Memory B cell (primary cell): ENCODE results near the gene PCDHGA12.
"Not testable (repeated sequence)": the region's sequence is repeated elsewhere in the genome, so short reads cannot be mapped to it uniquely, and the experiment has no call there.

ENCODE experiments used
- ATAC-seq: fragments of 150-1000 bp; cut with Tn5 transposase; 2 replicates; pipeline ENCODE4 v1.10.0; 2021; ENCODE audit warnings: low read depth, mild to moderate bottlenecking, moderate library complexity
- DNase-seq, 2 donors: peaks; one replicate each; pipeline ENCODE4 v3.0.0; 2022; ENCODE audit warnings: low spot score in 2 of 2
- H3K27ac Mint-ChIP-seq: one replicate; pipeline ENCODE4 v1.8.0; 2022; ENCODE audit warnings: mild to moderate bottlenecking, moderate library complexity, mixed read lengths
- H3K27me3 Mint-ChIP-seq: one replicate; pipeline ENCODE4 v1.8.0; 2022; ENCODE audit warnings: mixed read lengths
- H3K36me3 Mint-ChIP-seq: one replicate; pipeline ENCODE4 v1.8.0; 2022; ENCODE audit warnings: mild to moderate bottlenecking, mixed read lengths
- H3K4me1 Mint-ChIP-seq: one replicate; pipeline ENCODE4 v1.8.0; 2022; ENCODE audit warnings: mixed read lengths
- H3K4me3 Mint-ChIP-seq: one replicate; pipeline ENCODE4 v1.8.0; 2022; ENCODE audit warnings: mild to moderate bottlenecking, moderate library complexity, mixed read lengths
- H3K9me3 Mint-ChIP-seq: one replicate; pipeline ENCODE4 v1.8.0; 2022; ENCODE audit warnings: mixed read lengths

PCDHGA12 gene

DNA sequence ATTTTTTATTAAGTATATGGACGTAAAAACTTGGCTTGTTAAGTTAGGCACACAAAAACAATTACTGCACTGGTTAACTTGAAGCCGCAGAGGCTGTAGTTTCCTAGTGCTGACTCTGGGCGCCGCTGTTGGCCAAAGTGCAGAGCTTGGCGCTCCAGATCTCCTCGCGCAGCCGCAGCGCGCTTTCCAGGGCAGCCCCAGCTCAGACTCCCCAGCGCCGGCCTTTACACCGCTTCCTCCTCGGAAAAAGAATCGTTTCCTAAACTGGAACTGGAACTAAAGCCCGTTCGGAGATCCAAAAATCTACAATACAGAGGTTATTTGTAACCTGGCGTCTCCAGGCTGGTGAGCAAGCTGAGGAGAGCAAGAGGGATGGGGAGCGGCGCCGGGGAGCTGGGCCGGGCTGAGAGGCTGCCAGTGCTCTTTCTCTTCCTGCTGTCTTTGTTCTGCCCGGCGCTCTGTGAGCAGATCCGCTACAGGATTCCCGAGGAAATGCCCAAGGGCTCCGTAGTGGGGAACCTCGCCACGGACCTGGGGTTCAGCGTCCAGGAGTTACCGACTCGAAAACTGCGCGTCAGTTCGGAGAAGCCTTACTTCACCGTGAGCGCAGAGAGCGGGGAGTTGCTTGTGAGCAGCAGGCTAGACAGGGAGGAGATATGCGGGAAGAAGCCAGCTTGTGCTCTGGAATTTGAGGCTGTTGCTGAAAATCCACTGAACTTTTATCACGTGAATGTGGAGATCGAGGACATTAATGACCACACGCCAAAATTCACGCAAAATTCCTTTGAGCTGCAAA lies 32.4 kb upstream of the PCDHGA12 start, which contains the start of gene PCDHGB5:
PCDHGB5 (plus strand) TSS at position 192 of the 796 bp plus-strand sequence; CDS start at position 373, 181 bp downstream.
- DNase-seq (peak in 1 of 2 donors; percentile 33), ATAC-seq (peak; percentile 77)
- peak within 1 kb of the TSS; percentile 68 for H3K4me3 Mint-ChIP-seq
- H3K27ac Mint-ChIP-seq, H3K4me1 Mint-ChIP-seq, H3K9me3 Mint-ChIP-seq, H3K36me3 Mint-ChIP-seq: not testable (repeated sequence)
- peaks cover 18% of the 10 kb centered on the region for H3K27me3 Mint-ChIP-seq

DNA sequence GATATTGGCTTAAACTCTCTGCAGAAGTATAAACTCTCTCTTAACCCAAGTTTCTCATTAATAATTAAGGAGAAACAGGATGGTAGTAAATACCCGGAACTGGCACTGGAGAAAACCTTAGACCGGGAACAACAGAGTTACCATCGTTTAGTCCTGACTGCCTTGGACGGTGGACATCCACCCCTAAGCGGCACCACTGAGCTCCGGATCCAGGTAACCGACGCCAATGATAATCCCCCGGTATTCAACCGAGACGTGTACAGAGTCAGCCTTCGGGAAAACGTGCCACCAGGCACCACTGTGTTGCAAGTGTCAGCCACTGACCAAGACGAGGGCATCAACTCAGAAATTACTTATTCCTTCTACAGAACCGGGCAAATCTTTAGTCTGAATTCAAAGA lies 31.7 kb upstream of the PCDHGA12 start:
- no peaks in the 10 kb centered on the region for H3K4me1 Mint-ChIP-seq
- peaks cover 9% of the 10 kb centered on the region for H3K9me3 Mint-ChIP-seq
- no peak overlapping the region for H3K4me3 Mint-ChIP-seq
- peaks cover 18% of the 10 kb centered on the region for H3K27me3 Mint-ChIP-seq
- H3K27ac Mint-ChIP-seq = no peak overlapping the region
- DNase-seq (no peak), ATAC-seq (no peak)
- peaks cover 4% of the 10 kb centered on the region for H3K36me3 Mint-ChIP-seq

DNA sequence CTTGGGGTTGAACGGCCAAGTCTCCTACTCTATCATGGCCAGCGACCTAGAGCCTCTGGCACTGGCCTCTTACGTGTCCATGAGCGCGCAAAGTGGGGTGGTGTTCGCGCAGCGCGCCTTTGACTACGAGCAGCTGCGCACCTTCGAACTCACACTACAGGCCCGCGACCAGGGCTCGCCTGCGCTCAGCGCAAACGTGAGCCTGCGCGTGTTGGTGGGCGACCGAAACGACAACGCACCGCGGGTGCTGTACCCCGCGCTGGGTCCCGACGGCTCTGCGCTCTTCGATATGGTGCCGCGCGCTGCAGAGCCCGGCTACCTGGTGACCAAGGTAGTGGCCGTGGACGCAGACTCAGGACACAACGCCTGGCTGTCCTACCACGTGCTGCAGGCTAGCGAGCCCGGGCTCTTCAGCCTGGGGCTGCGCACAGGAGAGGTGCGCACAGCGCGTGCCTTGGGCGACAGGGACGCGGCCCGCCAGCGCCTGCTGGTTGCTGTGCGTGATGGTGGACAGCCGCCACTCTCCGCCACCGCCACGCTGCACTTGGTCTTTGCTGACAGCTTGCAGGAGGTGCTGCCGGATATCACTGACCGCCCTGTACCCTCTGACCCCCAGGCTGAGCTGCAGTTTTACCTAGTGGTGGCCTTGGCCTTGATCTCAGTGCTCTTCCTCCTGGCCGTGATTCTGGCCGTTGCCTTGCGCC lies 30.6 kb upstream of the PCDHGA12 start:
- Mint-ChIP-seq H3K4me1 (no peaks in the 10 kb centered on the region), H3K36me3 (peaks cover 4% of the 10 kb centered on the region), H3K9me3 (peaks cover 7% of the 10 kb centered on the region), H3K4me3 (no peak overlapping the region), H3K27me3 (peaks cover 20% of the 10 kb centered on the region), H3K27ac (no peak overlapping the region)
- DNase-seq (no peak), ATAC-seq (no peak)

DNA sequence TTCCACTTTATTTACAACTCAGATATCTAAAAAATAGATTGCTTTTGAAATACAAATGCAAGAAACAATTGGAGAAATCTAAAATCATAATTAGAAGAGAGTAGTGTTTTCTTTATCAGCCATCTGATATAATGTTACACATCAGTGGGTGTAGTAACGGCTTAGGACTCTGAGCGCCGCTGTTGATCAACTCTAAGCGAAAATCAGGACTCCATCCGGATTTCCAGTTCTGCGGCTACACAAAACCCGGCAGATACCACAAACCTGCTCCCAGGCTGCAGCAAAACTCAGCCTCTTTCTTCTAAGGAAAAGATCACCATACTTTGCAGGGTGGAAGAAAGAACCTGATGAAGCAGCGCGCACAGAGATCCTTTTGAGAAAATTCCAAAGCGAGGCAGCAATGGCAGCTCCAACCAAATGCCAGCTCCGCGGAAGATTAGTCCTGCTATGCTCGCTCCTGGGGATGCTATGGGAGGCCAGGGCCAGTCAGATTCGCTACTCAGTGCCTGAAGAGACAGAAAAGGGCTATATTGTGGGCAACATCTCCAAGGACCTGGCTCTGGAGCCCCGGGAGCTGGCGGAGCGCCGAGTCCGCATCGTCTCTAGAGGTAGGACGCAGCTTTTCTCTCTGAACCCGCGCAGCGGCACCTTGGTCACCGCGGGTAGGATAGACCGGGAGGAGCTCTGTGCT lies 27.6 kb upstream of the PCDHGA12 start, which contains the start of gene PCDHGA9:
PCDHGA9 (plus strand) TSS at position 226 of the 691 bp plus-strand sequence; CDS start at position 401, 175 bp downstream.
- no peak for DNase-seq
- H3K4me1 Mint-ChIP-seq = no peaks in the 10 kb centered on the region
- H3K9me3 Mint-ChIP-seq = peaks cover 13% of the 10 kb centered on the region
- H3K36me3 Mint-ChIP-seq = peaks cover 7% of the 10 kb centered on the region
- peak within 1 kb of the TSS; percentile 67 for H3K4me3 Mint-ChIP-seq
- no peak for ATAC-seq
- H3K27me3 Mint-ChIP-seq = peaks cover 21% of the 10 kb centered on the region
- no peak within 1 kb of the TSS for H3K27ac Mint-ChIP-seq

DNA sequence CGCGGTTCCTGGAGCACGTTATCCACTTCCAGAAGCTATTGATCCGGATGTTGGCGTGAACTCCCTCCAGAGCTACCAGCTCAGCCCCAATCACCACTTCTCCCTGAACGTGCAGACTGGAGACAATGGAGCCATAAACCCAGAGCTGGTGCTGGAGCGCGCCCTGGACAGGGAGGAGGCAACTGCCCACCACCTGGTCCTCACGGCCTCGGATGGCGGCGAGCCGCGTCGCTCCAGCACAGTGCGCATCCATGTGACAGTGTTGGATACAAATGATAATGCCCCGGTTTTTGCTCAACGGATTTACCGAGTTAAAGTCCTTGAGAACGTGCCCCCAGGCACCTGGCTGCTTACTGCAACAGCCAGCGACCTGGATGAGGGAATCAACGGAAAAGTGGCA lies 26.9 kb upstream of the PCDHGA12 start:
- Mint-ChIP-seq H3K27ac (no peak overlapping the region), H3K27me3 (peaks cover 23% of the 10 kb centered on the region)

DNA sequence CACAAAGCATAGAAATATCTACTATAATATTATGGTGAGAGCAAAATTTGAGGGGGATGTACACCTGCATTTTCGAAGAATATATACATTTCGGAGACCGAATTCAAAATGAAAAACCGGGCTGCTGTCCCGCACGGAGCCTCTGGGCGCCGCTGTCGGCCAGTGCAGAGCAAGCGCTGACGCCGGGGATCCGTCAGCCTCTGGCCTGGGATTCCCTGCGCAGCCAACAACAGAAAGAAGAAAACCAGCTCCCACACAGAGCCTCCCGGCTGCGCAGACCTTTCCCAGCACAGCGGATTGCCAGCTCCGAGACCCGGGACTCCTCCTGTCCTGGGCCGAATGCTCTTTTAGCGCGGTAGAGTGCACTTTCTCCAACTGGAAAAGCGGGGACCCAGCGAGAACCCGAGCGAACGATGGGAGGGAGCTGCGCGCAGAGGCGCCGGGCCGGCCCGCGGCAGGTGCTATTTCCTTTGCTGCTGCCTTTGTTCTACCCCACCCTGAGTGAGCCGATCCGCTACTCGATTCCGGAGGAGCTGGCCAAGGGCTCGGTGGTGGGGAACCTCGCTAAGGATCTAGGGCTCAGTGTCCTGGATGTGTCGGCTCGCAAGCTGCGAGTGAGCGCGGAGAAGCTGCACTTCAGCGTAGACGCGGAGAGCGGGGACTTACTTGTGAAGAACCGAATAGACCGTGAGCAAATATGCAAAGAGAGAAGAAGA lies 22.4 kb upstream of the PCDHGA12 start, which contains the start of gene PCDHGB6:
PCDHGB6 (plus strand) TSS at position 232 of the 716 bp plus-strand sequence; CDS start at position 414, 182 bp downstream.
- DNase-seq, H3K4me1 Mint-ChIP-seq: not testable (repeated sequence)
- Mint-ChIP-seq H3K4me3 (peak within 1 kb of the TSS; percentile 72), H3K9me3 (peaks cover 17% of the 10 kb centered on the region), H3K27ac (peak within 1 kb of the TSS; percentile 53), H3K27me3 (peaks cover 25% of the 10 kb centered on the region), H3K36me3 (peaks cover 12% of the 10 kb centered on the region)
- ATAC-seq = peak; percentile 60

More for the DNA sequence above, 26.9 kb upstream of the PCDHGA12 start:
- DNase-seq (no peak), ATAC-seq (no peak)
- Mint-ChIP-seq H3K36me3 (peaks cover 9% of the 10 kb centered on the region), H3K4me1 (peaks cover 2% of the 10 kb centered on the region), H3K4me3 (no peak overlapping the region), H3K9me3 (peaks cover 15% of the 10 kb centered on the region)

DNA sequence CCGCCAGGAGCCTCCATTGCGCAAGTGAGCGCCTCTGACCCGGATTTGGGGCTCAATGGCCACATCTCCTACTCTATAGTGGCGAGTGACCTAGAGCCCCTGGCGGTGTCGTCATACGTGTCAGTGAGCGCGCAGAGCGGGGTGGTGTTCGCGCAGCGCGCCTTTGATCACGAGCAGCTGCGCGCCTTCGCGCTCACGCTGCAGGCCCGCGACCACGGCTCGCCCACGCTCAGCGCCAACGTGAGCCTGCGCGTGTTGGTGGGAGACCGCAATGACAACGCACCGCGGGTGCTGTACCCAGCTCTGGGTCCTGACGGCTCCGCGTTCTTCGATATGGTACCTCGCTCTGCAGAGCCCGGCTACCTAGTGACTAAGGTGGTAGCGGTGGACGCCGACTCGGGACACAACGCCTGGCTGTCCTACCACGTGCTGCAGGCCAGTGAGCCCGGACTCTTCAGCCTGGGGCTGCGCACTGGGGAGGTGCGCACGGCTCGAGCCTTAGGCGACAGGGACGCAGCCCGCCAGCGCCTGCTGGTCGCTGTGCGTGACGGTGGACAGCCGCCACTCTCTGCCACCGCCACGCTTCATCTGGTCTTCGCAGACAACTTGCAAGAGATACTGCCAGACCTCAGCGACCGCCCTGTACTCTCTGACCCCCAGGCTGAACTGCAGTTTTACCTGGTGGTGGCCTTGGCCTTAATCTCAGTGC lies 20.6 kb upstream of the PCDHGA12 start:
- peaks cover 12% of the 10 kb centered on the region for H3K36me3 Mint-ChIP-seq

DNA sequence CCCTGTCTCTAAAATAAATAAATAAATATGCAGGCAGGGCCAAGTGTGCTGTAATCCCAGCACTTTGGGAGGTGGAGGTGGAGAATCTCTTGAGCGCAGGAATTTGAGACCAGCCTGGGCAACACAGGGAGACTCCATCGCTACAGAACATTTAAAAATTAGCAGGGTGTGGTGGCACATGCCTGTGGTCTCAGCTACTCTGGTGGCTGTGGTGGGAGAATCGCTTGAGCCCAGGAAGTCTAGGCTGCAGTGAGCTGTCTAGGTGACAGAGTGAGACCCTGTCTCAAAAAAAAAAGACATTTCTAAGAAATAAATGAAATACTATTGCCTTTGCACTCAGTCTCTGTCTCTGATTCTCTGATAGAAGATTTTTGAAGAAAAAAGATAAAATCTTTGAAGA lies 18.7 kb upstream of the PCDHGA12 start:
- Mint-ChIP-seq H3K4me3 (no peak overlapping the region), H3K27me3 (peaks cover 25% of the 10 kb centered on the region), H3K27ac (no peak overlapping the region), H3K36me3 (peaks cover 9% of the 10 kb centered on the region), H3K9me3 (peaks cover 9% of the 10 kb centered on the region), H3K4me1 (peaks cover 8% of the 10 kb centered on the region)
- ATAC-seq (no peak), DNase-seq (no peak)

More for the DNA sequence above, 20.6 kb upstream of the PCDHGA12 start:
- peaks cover 8% of the 10 kb centered on the region for H3K4me1 Mint-ChIP-seq
- peaks cover 28% of the 10 kb centered on the region for H3K27me3 Mint-ChIP-seq
- ATAC-seq (no peak), DNase-seq (no peak)
- H3K4me3 Mint-ChIP-seq = no peak overlapping the region
- peaks cover 15% of the 10 kb centered on the region for H3K9me3 Mint-ChIP-seq
- H3K27ac Mint-ChIP-seq = peak overlapping the region; percentile 77

DNA sequence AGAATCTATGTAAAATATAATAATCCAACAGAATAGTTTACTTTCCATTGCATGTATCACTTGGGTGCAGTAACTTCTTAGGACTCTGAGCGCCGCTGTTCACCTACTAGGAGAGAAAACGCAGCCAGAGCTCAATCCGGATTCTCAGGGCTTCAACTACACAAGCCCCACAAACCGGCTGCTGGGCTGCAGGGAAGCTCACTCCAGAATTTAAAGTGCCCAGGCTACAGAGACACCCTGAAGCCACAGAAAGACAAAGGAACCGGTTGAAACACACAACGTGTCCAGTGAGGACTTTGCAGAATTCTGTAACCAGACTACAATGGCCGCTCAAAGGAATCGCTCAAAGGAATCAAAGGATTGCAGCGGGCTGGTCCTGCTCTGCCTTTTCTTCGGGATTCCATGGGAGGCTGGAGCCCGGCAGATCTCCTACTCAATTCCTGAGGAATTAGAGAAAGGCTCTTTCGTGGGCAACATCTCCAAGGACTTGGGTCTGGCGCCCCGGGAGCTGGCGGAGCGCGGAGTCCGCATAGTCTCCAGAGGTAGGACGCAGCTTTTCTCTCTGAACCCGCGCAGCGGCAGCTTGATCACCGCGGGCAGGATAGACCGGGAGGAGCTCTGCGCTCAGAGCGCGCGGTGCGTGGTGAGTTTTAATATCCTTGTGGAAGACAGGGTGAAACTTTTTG lies 17.3 kb upstream of the PCDHGA12 start, which contains the start of gene PCDHGA10:
PCDHGA10 (plus strand) TSS at position 134 of the 686 bp plus-strand sequence; CDS start at position 323, 189 bp downstream.
- Mint-ChIP-seq H3K4me3 (peak within 1 kb of the TSS; percentile 86), H3K27ac (peak within 1 kb of the TSS; percentile 70), H3K4me1 (peaks cover 10% of the 10 kb centered on the region), H3K9me3 (peaks cover 11% of the 10 kb centered on the region), H3K27me3 (peaks cover 27% of the 10 kb centered on the region), H3K36me3 (peaks cover 11% of the 10 kb centered on the region)
- peak; percentile 75 for ATAC-seq
- DNase-seq = no peak

DNA sequence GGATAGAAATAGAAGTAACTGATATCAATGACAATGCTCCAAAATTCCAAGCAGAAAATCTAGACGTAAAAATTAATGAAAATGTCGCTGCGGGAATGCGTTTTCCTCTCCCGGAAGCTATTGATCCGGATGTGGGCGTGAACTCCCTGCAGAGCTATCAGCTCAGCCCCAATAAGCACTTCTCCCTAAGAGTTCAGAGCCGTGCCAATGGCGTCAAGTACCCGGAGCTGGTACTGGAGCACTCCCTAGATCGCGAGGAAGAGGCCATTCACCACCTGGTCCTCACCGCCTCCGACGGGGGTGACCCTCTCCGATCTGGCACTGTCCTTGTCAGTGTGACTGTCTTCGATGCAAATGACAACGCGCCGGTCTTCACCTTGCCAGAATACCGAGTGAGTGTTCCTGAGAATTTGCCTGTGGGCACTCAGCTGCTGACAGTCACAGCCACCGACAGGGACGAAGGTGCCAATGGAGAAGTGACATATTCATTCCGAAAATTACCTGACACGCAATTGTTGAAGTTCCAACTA lies 16.7 kb upstream of the PCDHGA12 start:
- no peak for ATAC-seq
- H3K4me3 Mint-ChIP-seq = peak overlapping the region; percentile 86
- DNase-seq = no peak
- peaks cover 9% of the 10 kb centered on the region for H3K36me3 Mint-ChIP-seq
- H3K4me1 Mint-ChIP-seq = peaks cover 8% of the 10 kb centered on the region
- H3K9me3 Mint-ChIP-seq = peaks cover 12% of the 10 kb centered on the region
- peaks cover 29% of the 10 kb centered on the region for H3K27me3 Mint-ChIP-seq
- H3K27ac Mint-ChIP-seq = no peak overlapping the region

DNA sequence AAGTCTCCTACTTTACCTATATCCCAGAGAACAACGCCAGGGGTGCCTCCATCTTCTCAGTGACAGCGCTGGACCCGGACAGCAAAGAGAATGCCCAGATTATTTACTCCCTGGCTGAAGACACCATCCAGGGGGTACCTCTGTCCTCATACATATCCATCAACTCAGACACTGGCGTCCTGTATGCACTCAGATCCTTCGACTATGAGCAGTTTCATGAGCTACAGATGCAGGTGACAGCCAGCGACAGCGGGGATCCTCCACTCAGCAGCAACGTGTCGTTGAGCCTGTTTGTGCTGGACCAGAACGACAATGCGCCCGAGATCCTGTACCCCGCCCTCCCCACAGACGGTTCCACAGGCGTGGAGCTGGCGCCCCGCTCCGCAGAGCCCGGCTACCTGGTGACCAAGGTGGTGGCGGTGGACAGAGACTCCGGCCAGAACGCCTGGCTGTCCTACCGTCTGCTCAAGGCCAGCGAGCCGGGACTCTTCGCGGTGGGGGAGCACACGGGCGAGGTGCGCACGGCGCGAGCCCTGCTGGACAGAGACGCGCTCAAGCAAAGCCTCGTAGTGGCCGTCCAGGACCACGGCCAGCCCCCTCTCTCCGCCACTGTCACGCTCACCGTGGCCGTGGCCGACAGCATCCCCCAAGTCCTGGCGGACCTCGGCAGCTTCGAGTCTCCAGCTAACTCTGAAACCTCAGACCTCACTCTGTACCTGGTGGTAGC lies 15.6 kb upstream of the PCDHGA12 start:
- not testable (repeated sequence) for H3K4me1 Mint-ChIP-seq, ATAC-seq, DNase-seq, H3K36me3 Mint-ChIP-seq, H3K4me3 Mint-ChIP-seq
- Mint-ChIP-seq H3K27ac (peak overlapping the region; percentile 16), H3K9me3 (peaks cover 12% of the 10 kb centered on the region), H3K27me3 (peaks cover 26% of the 10 kb centered on the region)

DNA sequence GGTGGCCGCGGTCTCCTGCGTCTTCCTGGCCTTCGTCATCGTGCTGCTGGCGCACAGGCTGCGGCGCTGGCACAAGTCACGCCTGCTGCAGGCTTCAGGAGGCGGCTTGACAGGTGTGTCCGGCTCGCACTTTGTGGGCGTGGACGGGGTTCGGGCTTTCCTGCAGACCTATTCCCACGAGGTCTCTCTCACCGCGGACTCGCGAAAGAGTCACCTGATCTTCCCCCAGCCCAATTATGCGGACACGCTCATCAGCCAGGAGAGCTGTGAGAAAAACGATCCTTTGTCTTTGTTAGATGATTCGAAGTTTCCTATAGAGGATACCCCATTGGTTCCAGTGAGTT lies 15.1 kb upstream of the PCDHGA12 start:
- peak; percentile 19 for ATAC-seq
- not testable (repeated sequence) for DNase-seq, H3K36me3 Mint-ChIP-seq, H3K27ac Mint-ChIP-seq, H3K4me1 Mint-ChIP-seq
- Mint-ChIP-seq H3K27me3 (peaks cover 25% of the 10 kb centered on the region), H3K9me3 (peaks cover 11% of the 10 kb centered on the region), H3K4me3 (peak overlapping the region; percentile 12)
